C4-2B (cell line): ENCODE data around the gene TGFB1.
"Not testable (repeated sequence)": the region's sequence is repeated elsewhere in the genome, so short reads cannot be mapped to it uniquely, and the experiment has no call there.

ENCODE experiments used
- H3K27ac ChIP-seq: fragments of 450-650 bp; 2 replicates; pipeline ENCODE4 v1.5.1; 2017
- CTCF ChIP-seq: fragments of 450-650 bp; conservative IDR thresholded peaks from 2 replicates; pipeline ENCODE4 v1.5.1; 2017; ENCODE audit warnings: mild to moderate bottlenecking
- ZFX ChIP-seq: fragments of 450-650 bp; IDR thresholded peaks from 2 replicates; pipeline ENCODE4 v1.6.1; 2017

Gene TGFB1

GRCh38 chr19:41352279-41352608 is 1.5 kb downstream of the TGFB1 start:
- H3K27ac ChIP-seq: no peak overlapping the region
- TF ChIP-seq CTCF: no peak
- no peak for TF ChIP-seq ZFX

DNA sequence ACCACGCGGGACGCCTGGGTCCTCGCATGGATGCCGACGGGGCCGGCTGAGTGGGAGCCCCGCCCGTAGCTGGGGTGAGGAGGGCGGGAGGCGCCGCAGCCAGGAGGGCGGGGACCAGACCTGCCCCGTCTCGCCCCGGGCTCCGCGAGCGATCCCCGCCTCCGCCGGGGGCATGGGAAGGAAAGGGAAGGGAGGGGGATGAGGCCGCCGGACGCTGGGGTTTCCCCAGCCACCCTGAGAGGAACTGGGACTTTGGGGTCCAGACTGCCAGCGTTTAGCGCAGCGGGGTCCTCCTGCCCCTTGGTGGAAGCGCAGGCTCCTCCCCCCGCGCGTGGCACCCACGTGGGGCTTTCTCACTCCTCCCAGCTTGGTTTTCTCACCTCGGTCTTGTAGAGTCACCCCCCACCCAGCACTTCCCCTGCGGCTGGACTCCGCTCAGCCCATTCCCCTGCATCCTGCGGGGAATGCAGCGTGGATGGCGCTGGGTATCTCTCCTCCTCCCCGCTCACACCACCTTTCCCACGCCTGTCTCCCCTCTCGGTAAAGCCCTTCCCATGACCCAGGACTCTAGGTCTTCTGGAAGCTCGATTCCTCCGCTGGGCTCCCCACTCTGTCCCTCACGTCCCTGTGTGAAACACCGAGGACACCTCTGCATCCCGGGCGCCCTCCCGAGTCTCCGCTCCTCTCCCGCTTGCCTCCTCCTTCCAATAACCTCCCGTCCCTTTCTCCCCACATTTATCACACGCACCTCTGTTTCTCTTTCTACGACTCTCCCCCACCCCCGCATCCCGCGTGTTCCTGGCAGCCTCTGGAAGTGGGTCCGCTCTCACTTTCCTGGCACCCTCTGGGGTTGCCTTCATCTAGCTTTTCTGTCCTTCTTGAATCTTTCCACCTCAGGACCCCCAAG is 2.1 kb downstream of the TGFB1 start:
- TF ChIP-seq ZFX (no peak), CTCF (no peak)
- no peak overlapping the region for H3K27ac ChIP-seq

DNA sequence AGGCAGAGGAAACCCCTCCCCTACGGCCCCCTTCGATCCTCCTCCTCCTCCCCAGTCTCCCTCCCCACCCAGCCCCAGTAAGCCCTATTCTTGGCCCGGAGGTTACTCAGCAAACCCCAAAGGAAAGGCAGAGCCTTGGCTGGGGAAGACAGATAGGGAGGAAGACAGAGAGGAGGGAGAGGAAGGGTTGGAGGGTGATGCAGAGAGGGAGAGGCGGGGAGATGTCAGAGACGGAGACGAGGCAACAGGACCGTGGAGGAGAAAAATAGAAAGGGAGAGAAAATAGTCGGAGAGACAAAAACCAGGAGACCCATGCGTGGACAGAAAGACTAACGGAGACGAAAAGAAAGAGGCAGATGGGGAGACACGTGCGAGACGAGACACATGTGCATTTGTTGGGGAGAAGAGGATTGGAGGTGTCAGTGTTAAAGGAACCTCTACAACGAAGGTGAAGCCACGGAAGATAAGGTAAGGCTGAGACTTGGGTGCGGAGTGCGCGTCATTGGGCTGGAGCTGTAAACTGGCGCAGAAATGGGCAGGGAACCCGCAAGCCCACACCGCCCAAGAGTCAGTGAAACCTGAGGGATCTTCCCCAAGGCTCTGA is 2.9 kb downstream of the TGFB1 start:
- H3K27ac ChIP-seq: no peak overlapping the region
- TF ChIP-seq ZFX (no peak), CTCF (no peak)

- not testable (repeated sequence) for H3K27ac ChIP-seq
These were observed 6.8 kb downstream of the TGFB1 start for GRCh38 chr19:41346916-41347315.

DNA sequence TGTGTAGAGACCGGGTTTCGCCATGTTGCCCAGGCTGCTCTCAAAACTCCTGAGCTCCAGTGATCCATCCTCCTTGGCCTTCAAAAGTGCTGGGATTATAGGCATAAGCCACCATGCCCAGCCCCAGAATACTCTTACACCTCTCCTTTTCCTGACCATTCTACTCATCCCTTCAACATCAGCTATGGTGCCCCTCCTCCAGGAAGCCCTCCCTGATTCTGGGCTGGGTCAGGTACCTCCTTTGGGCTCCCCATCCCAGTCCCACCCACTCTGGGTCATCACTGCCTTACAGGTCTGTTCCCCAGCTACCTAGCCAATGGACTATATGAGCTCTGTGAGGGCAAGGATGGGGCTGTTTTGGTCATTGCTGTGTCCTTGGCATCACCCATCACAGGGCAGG is 9.6 kb downstream of the TGFB1 start:
- no peak for TF ChIP-seq CTCF
- TF ChIP-seq ZFX: no peak
- H3K27ac ChIP-seq: no peak overlapping the region

GRCh38 chr19:41341669-41342490 is 11.8 kb downstream of the TGFB1 start:
- no peak for TF ChIP-seq ZFX
- no peak for TF ChIP-seq CTCF
- no peak overlapping the region for H3K27ac ChIP-seq

DNA sequence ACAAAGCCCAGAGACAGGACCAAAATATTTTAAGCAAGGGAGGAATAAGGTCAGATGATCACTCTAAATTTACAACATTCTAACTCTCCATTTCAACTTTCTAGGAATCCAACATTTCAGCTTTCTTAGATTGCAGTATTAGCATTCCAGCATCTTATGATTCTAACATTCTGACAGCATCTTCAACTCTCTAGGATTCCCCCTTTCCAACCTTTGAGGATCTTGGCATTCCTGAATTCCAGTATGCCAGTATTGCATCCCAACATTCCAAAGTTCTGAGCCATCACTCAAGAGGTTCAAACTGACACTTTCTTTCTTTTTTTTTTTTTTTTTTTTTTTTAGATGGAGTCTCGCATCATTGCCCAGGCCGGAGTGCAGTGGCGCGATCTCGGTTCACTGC is 13.8 kb downstream of the TGFB1 start:
- no peak overlapping the region for H3K27ac ChIP-seq
- no peak for TF ChIP-seq ZFX
- TF ChIP-seq CTCF: no peak
